Measurements from ENCODE around the gene ELK3.

GRCh38 chr12:96310067-96310466, 115.9 kb downstream of the ELK3 start:
- TF ChIP-seq CTCF (IDR thresholded peaks at IDR 0.05; ENCODE audit: borderline replicate concordance, extremely low read depth, low read length, poor library complexity, severe bottlenecking) (no peak), EZH2 (IDR thresholded peaks at IDR 0.05; ENCODE audit: borderline replicate concordance, low read depth, low read length, severe bottlenecking) (no peak)
